Esophagus muscularis mucosa (tissue), 4 donors: Measurements from ENCODE around the gene ADCY5. TPM values are rescaled to one million over a fixed set of nuclear protein-coding genes. Genes with fewer than 3 reads are reported as not detected.
A peak's percentile ranks its signal among the peaks of the same experiment; 100 is the strongest.

Source experiments
- DNase-seq: peaks from one replicate; pipeline ENCODE4 v3.0.0-alpha.2; 2017; ENCODE audit errors: extremely low spot score
- H3K27ac ChIP-seq, 4 donors: fragments of 200-600 bp; sonication (generic); replicated peaks in 1 of 4; 1 replicate in 3 of 4; 2 replicates in 1 of 4; pipeline ENCODE4 v1.5.1; 2016 to 2019; ENCODE audit warnings: mild to moderate bottlenecking in 1 of 4
- H3K27me3 ChIP-seq, 4 donors: fragments of 200-600 bp; sonication (generic); one replicate each; pipeline versions ENCODE4 v1.5.1 to v1.6.0; 2016 to 2019
- H3K36me3 ChIP-seq, 4 donors: fragments of 200-600 bp; sonication (generic); one replicate each; pipeline ENCODE4 v1.5.1; 2016 to 2019
- H3K4me1 ChIP-seq, 4 donors: fragments of 200-600 bp; sonication (generic); one replicate each; pipeline ENCODE4 v1.5.1; 2016 to 2019
- H3K4me3 ChIP-seq, 4 donors: fragments of 200-600 bp; sonication (generic); 1 replicate in 2 of 4; 2 replicates in 2 of 4; pipeline ENCODE4 v1.5.1; 2016 to 2019; ENCODE audit warnings: mild to moderate bottlenecking in 4 of 4, moderate library complexity in 1 of 4
- H3K9me3 ChIP-seq, 4 donors: fragments of 200-600 bp; sonication (generic); 1 replicate in 3 of 4; 2 replicates in 1 of 4; pipeline ENCODE4 v1.5.1; 2016 to 2019
- CTCF ChIP-seq, 3 experiments: fragments of 200-600 bp in 2 of 3; fragments of 450-650 bp in 1 of 3; sonication (generic) in 2 of 3; IDR thresholded peaks; one replicate each; pipeline ENCODE4 v1.5.1; 2017 to 2019; ENCODE audit warnings: antibody characterized with exemption in 3 of 3, mild to moderate bottlenecking in 2 of 3, moderate library complexity in 1 of 3
- EP300 ChIP-seq: sonication (generic); formaldehyde crosslinking; IDR thresholded peaks from one replicate; pipeline ENCODE4 v1.6.1; 2017; ENCODE audit warnings: antibody characterized with exemption
- POLR2A ChIP-seq: fragments of 450-650 bp; IDR thresholded peaks from one replicate; pipeline ENCODE4 v1.6.1; 2017; ENCODE audit warnings: antibody characterized with exemption, moderate library complexity, mild to moderate bottlenecking, low read depth
- POLR2AphosphoS5 ChIP-seq, 2 donors: sonication (generic); formaldehyde crosslinking; IDR thresholded peaks; one replicate each; pipeline ENCODE4 v1.6.1; 2017; ENCODE audit warnings: antibody characterized with exemption in 2 of 2
- WGBS: methylation state at CpG from one replicate; pipeline ENCODE4 v1.1.5; 2018; 5-methylcytosine and 5-hydroxymethylcytosine counted together
- intact Hi-C: fragments of 100-400 bp; cut with DNase I; formaldehyde crosslinking; loops from one replicate; pipeline ENCODE4 v1.15.1; 2023
- total RNA-seq, 4 donors: library from RNA; depleted of rRNA; stranded (reverse); fragments of >200 nt; gene quantifications; one replicate each; pipeline versions ENCODE4 v1.1.0 to v1.2.1, GENCODE V29; 2016

The ADCY5 gene
- total RNA-seq, 4 donors from 2014 or later, result 133 to 228 (median 189) TPM

GRCh38 chr3:123419850-123420297, 29.0 kb downstream of the ADCY5 start:
- Histone ChIP-seq H3K4me3 (peak overlapping the region in 3 of 4 donors; percentile 10 to 18 (median 16)), H3K27me3 (no peaks in the 10 kb centered on the region), H3K36me3 (no peaks in the 10 kb centered on the region), H3K27ac (peak overlapping the region; percentile 91 to 97 (median 94)), H3K9me3 (no peaks in the 10 kb centered on the region), H3K4me1 (peaks cover 86 to 100% (median 100%) of the 10 kb centered on the region in 4 donors)
- 66% methylated on average over 5 of the region's 7 CpGs for WGBS
- no peak for DNase-seq
- intact Hi-C loops, result no loop called here
- peak; percentile 56 to 62 for TF ChIP-seq POLR2AphosphoS5 (IDR thresholded peaks at IDR 0.05)
- no peak for TF ChIP-seq CTCF (IDR thresholded peaks at IDR 0.05)

DNA sequence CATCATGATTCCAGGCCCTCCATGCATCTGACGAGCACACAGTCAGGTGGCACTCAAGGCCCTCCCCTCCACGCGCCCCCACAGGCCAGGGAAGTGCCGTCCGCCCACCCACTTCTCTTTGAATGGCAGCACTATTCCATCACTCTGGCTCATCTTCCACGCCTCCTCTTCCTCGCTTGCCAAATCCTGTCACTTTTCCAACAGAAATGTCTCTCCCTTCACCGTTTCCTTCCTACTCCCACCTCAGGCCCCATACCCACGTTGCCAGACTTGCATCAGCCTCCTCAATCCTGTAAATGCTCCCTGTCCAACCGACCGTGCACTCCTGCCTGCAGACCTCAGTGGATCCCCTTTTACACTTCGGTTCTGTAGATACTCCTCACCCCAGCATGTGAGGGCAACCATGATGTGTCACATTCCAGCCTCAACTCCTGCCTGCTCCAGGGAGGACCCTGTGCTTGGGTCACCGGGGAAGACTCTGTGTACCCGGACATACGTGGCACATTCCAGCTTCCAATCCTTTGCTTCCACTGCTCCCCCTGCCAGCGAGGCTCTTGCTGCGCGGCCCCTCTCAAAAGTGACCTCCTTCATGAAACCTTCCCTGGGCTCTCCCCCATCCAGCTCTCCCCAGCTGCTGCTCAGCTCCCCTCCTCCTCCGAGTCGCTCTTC, 29.6 kb downstream of the ADCY5 start:
- Histone ChIP-seq H3K36me3 (no peaks in the 10 kb centered on the region), H3K9me3 (no peaks in the 10 kb centered on the region), H3K27ac (peak overlapping the region; percentile 91 to 97 (median 94)), H3K4me3 (peak overlapping the region in 3 of 4 donors; percentile 10 to 18 (median 16)), H3K4me1 (peaks cover 86 to 100% (median 100%) of the 10 kb centered on the region in 4 donors), H3K27me3 (no peaks in the 10 kb centered on the region)
- WGBS, result 67% methylated on average over 20 of the region's 20 CpGs
- intact Hi-C loops, result no loop called here
- DNase-seq, result no peak
- TF ChIP-seq CTCF (IDR thresholded peaks at IDR 0.05) (no peak), POLR2AphosphoS5 (IDR thresholded peaks at IDR 0.05) (no peak), POLR2A (no peak), EP300 (peak; percentile 55)

DNA sequence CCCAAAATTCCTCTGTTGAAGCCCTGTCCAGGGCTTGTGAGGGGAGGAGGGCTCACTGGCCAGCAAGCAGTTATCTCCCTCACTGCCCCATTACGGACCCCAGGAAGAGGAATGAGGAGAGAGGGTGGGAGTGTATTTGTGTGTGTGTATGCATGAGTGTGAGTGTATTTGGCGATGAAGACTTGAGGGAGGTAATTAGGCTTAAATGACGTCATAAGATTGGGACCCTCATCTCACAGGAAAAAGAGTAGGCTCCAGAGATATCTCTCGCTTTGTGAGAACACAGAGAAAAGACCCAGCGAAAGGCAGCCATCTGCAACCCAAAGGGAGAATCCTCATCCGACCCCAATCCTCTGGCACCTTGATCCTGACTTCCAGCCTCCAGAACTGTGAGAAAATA, 32.2 kb downstream of the ADCY5 start:
- Histone ChIP-seq H3K36me3 (no peaks in the 10 kb centered on the region), H3K4me3 (peak overlapping the region in 2 of 4 donors; percentile 24 to 32), H3K9me3 (no peaks in the 10 kb centered on the region), H3K4me1 (peaks cover 85 to 100% (median 100%) of the 10 kb centered on the region in 4 donors), H3K27ac (peak overlapping the region; percentile 91 to 97 (median 94)), H3K27me3 (no peaks in the 10 kb centered on the region)
- intact Hi-C loops, result no loop called here
- WGBS, result 81% methylated on average over 6 of the region's 6 CpGs
- DNase-seq, result no peak
- no peak for TF ChIP-seq EP300
- TF ChIP-seq POLR2A, result no peak
- TF ChIP-seq POLR2AphosphoS5 (IDR thresholded peaks at IDR 0.05), result no peak
- no peak for TF ChIP-seq CTCF (IDR thresholded peaks at IDR 0.05)

GRCh38 chr3:123416173-123416572, 32.7 kb downstream of the ADCY5 start:
- H3K4me3 ChIP-seq, result peak overlapping the region in 3 of 4 donors; percentile 25 to 32 (median 26)
- TF ChIP-seq CTCF (IDR thresholded peaks at IDR 0.05) (no peak), EP300 (peak; percentile 96), POLR2AphosphoS5 (IDR thresholded peaks at IDR 0.05) (peak; percentile 82 to 91)
- H3K36me3 ChIP-seq, result no peaks in the 10 kb centered on the region
- peak overlapping the region; percentile 91 to 97 (median 94) for H3K27ac ChIP-seq
- H3K27me3 ChIP-seq, result no peaks in the 10 kb centered on the region
- no peaks in the 10 kb centered on the region for H3K9me3 ChIP-seq
- no peak for DNase-seq
- 72% methylated on average over 3 of the region's 4 CpGs for WGBS
- peaks cover 85 to 100% (median 100%) of the 10 kb centered on the region in 4 donors for H3K4me1 ChIP-seq
- intact Hi-C loops, result no loop called here
